GM12891 (cell line): ENCODE results near the gene REV1.

ENCODE experiments used
- PAX5 ChIP-seq: IDR thresholded peaks from 2 replicates; pipeline ENCODE4 v1.6.1; 2011; ENCODE audit warnings: low read length, moderate library complexity, mild to moderate bottlenecking; ENCODE audit not compliant: insufficient read depth, severe bottlenecking
- POLR2A ChIP-seq: IDR thresholded peaks from 2 replicates; pipeline ENCODE4 v1.6.1; 2011; ENCODE audit warnings: low read depth, low read length, control low read depth
- POLR2AphosphoS5 ChIP-seq: IDR thresholded peaks from 2 replicates; pipeline ENCODE4 v1.6.1; 2011; ENCODE audit warnings: low read depth, low read length, control low read depth
- TAF1 ChIP-seq: IDR thresholded peaks from 2 replicates; pipeline ENCODE4 v1.6.1; 2011; ENCODE audit warnings: low read depth, low read length, control low read depth

DNA sequence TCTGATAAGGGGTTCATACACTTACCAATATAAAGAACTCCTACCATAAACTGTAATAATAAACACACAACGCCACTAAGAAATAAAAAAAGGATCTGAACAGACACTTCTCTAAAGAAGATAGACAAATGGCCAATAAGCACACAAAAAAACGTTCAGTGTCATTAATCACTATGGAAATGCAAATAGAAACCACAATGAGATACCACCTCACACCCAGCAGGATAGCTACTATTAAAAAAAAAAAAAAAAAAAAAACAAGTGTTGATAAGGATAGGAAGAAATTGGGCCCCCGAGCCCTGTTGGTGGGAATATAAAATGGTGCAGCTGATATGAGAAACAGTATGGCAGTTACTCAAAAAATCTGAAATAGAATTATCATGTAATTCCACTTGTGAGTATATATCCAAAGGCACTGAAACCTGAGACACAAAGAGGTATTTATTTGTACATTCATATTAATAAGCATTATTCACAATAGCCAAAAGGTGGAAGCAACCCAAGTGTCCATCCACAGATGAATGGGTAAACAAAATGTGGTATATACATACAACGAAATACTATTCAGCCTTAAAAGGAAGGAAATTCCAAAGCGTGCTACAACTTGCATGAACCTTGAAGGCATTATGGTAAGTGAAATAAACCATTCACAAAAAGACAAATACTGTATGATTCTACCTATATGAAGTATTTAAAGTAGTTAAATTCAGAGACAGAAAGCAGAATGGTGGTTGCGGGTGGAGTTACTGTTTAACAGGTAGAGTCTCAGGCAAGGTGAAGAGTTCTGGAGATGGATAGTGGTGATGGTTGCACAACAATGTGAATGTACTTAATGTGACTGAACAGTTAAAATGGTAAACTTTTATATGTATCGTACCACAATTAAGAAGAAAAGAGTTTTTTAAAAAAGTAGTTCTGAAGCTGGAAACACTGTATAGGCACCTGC lies 17.9 kb downstream of the REV1 start:
- no peak for TF ChIP-seq POLR2AphosphoS5
- TF ChIP-seq TAF1, result no peak
- no peak for TF ChIP-seq POLR2A
- TF ChIP-seq PAX5, result no peak
